AG04450 (cell line): ENCODE results near the gene PPP1CA. TPM values are rescaled to one million over a fixed set of nuclear protein-coding genes. Genes with fewer than 3 reads are reported as not detected.

Experiments
- CTCF ChIA-PET: fragments of 300-600, 350-600 bp; formaldehyde crosslinking; extraction: SDS; loops from one replicate; lab custom pipeline; 2022; ENCODE audit warnings: antibody characterized with exemption, inconsistent platforms; lab: Charles Lee
- POLR2A ChIA-PET: fragments of 350-600 bp; formaldehyde crosslinking; extraction: SDS; loops from one replicate; lab custom pipeline; 2021; ENCODE audit warnings: antibody characterized with exemption, inconsistent platforms; lab: Yijun Ruan, JAX
- DNase-seq: peaks from one replicate; pipeline ENCODE4 v3.0.0-alpha.2; 2011; ENCODE audit warnings: low read depth, low spot score
- H3K27ac ChIP-seq: one replicate; pipeline ENCODE4 v1.5.1; 2012; ENCODE audit warnings: low read depth, low read length, control low read depth
- H3K27me3 ChIP-seq: one replicate; pipeline ENCODE4 v1.6.0; 2012; ENCODE audit warnings: low read length; ENCODE audit not compliant: control insufficient read depth, insufficient read depth
- H3K4me3 ChIP-seq: 2 replicates; pipeline ENCODE4 v1.5.1; 2011; ENCODE audit warnings: mild to moderate bottlenecking, low read depth, low read length, control low read depth
- H3K9me3 ChIP-seq: 2 replicates; pipeline ENCODE4 v1.5.1; 2012; ENCODE audit warnings: low read length; ENCODE audit not compliant: control insufficient read depth, insufficient read depth
- polyA plus RNA-seq: library from polyadenylated mRNA; depleted of rRNA; stranded (reverse); fragments of >200 nt; gene quantifications from 2 replicates; pipeline ENCODE4 v1.2.3, GENCODE V29; 2011
- TF ChIP-seq, protein P1 (sequence below): IDR thresholded peaks from 2 replicates; pipeline ENCODE4 v1.5.1; 2011; ENCODE audit warnings: low read depth, low read length, control low read depth, inconsistent platforms

PPP1CA gene
- polyA plus RNA-seq, 1 experiment = 116 TPM

DNA sequence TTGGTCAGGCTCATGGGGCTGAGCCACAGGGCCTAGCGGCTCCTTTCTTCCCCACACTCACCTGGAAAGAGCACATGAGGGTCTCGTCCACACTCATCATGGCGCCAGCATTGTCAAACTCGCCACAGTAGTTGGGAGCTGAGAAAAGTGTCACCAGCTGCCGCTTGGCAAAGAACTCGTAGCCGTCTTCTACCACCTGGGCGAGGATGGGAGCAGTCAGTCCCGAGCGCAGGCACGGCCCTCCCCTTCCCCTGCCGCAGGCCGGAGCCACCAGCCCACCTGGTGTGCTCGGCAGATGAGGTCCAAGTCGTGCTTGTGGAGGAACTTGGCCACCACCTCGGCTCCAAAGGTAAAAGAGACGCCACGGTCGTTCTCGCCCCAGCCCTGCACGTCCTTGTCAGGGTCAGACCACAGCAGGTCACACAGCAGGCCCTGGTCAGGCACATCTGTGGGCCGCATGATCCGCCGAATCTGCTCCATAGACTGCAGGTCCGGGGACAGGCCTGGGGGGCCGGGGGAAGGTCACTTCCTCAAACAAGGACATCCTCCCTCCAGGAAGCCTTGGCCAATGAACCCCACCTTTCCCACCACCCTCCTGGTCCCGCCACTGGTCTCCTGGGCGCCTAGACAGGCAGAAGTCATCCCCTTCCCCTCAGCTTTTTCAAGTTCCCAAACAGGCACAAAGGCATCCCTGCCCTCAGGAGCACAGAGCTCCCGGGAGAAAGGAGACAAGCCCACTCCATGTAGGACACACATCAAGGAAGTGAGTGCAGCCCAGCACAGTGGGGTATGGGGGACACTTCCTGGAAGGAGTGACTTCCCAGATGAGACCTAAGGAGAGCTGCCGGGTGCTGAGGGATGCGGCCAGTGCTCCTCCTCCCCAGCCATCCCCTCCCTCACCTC, 2.7 kb downstream of the PPP1CA start:
- Histone ChIP-seq H3K27me3 (no peaks in the 10 kb centered on the region), H3K4me3 (0 out of 2 replicates have a peak overlapping the region, but pooled peaks have one; percentile 2), H3K27ac (no peak overlapping the region), H3K9me3 (peaks cover 3% of the 10 kb centered on the region; the same call in 1 of the 2 replicates)
- TF ChIP-seq, protein P1, sequence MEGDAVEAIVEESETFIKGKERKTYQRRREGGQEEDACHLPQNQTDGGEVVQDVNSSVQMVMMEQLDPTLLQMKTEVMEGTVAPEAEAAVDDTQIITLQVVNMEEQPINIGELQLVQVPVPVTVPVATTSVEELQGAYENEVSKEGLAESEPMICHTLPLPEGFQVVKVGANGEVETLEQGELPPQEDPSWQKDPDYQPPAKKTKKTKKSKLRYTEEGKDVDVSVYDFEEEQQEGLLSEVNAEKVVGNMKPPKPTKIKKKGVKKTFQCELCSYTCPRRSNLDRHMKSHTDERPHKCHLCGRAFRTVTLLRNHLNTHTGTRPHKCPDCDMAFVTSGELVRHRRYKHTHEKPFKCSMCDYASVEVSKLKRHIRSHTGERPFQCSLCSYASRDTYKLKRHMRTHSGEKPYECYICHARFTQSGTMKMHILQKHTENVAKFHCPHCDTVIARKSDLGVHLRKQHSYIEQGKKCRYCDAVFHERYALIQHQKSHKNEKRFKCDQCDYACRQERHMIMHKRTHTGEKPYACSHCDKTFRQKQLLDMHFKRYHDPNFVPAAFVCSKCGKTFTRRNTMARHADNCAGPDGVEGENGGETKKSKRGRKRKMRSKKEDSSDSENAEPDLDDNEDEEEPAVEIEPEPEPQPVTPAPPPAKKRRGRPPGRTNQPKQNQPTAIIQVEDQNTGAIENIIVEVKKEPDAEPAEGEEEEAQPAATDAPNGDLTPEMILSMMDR = no peak
- POLR2A ChIA-PET = no interaction called here
- DNase-seq = no peak
- CTCF ChIA-PET = no interaction called here

DNA sequence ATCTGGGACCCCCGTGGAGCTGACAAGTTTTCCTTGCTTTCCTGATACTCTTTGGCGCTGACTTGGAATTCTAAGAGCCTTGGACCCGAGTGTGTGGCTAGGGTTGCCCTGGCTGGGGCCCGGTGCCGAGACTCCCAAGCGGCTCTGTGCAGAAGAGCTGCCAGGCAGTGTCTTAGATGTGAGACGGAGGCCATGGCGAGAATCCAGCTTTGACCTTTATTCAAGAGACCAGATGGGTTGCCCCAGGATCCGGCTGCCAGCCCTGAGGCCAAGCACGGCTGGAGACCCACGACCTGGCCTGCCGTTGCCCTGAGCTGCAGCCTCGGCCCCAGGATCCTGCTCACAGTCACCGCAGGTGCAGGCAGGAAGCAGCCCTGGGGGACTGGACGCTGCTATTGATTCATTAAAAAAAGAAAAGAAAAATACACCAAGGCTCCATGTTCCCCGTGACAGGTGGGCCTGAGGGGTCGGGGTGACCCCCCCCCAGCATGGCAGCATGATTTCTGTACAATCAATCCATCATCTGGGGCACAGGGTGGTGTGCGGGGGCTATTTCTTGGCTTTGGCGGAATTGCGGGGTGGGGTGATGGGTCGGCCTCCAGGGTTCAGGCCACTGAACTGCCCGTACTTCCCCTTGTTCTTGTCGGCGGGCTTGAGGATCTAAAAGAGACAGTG, 3.5 kb downstream of the PPP1CA start:
- Histone ChIP-seq H3K27ac (no peak overlapping the region), H3K27me3 (no peaks in the 10 kb centered on the region), H3K9me3 (peaks cover 3% of the 10 kb centered on the region; the same call in 1 of the 2 replicates), H3K4me3 (no peak overlapping the region)
- POLR2A ChIA-PET = no interaction called here
- TF ChIP-seq, protein P1 = no peak
- CTCF ChIA-PET = no interaction called here
- no peak for DNase-seq

DNA sequence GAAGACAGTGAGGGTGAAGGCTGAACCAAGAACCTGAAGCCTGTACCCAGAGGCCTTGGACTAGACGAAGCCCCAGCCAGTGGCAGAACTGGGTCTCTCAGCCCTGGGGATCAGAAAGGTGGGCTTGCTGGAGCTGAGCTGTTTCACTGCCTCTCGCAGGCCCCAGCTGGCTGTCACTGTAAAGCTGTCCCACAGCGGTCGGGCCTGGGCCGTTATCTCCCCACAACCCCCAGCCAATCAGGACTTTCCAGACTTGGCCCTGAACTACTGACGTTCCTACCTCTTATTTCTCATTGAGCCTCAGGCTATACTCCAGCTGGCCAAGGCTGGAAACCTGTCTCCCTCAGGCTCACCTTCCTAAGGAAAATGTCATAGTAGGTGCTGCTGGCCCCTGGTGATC, 4.1 kb downstream of the PPP1CA start:
- POLR2A ChIA-PET = no interaction called here
- Histone ChIP-seq H3K27ac (no peak overlapping the region), H3K4me3 (no peak overlapping the region), H3K27me3 (no peaks in the 10 kb centered on the region), H3K9me3 (peaks cover 3% of the 10 kb centered on the region; the same call in 1 of the 2 replicates)
- no peak for DNase-seq
- TF ChIP-seq, protein P1 = no peak
- CTCF ChIA-PET = no interaction called here

DNA sequence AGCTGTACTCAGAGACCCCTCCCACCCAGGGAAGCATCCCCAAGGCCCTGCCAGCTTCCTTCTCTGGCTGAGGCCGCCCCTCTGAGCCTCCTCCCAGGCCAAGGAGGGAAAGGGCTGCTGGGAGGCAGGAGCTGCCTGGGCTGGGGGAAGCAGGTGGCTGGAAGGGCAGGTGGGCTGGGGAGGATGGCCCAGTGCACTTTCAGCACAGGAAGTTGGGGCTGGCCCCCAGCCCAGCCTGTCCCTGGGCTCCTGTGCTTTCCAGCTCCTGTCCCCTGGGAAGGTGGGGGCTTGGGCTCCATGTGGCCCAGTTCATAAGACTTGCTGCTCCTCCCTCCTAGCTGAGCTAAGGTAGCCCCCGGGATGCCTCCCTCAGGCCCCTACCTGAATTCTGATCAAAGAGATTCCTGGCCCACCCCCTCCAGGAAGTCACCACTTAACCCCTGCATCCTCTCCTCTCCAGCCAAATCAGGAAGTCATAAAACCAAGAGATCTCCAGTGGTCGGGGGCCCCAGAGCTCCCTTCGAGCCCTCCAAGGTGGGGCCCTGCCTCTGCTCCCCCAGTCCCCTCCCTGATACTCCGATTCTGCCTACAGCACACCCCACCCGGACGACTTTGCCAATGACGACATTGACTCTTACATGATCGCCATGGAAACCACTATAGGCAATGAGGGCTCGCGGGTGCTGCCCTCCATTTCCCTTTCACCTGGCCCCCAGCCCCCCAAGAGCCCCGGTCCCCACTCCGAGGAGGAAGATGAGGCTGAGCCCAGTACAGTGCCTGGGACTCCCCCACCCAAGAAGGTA, 4.9 kb downstream of the PPP1CA start:
- ChIA-PET POLR2A (no interaction called here), CTCF (no interaction called here)
- no peak overlapping the region for H3K27ac ChIP-seq
- no peak overlapping the region for H3K4me3 ChIP-seq
- DNase-seq = no peak
- TF ChIP-seq, protein P1 = no peak
- H3K27me3 ChIP-seq = no peaks in the 10 kb centered on the region
- peaks cover 3% of the 10 kb centered on the region; the same call in 1 of the 2 replicates for H3K9me3 ChIP-seq
